GM21737 (cell line): ENCODE results near the gene UFSP2.

Source experiments
- ATAC-seq: cut with Tn5 transposase; IDR thresholded peaks from one replicate; pipeline ENCODE4 v1.9.1; 2021; ENCODE audit warnings: mild to moderate bottlenecking, moderate library complexity; ENCODE audit not compliant: unreplicated experiment

Gene UFSP2

GRCh38 chr4:185429660-185430059 lies 3.9 kb upstream of the UFSP2 start:
- ATAC-seq = no peak

- ATAC-seq = no peak
These were observed 1.4 kb upstream of the UFSP2 start for GRCh38 chr4:185426960-185427688.

- no peak for ATAC-seq
These were observed 688 bp downstream of the UFSP2 start for GRCh38 chr4:185424905-185425646.

- no peak for ATAC-seq
These were observed 4.2 kb downstream of the UFSP2 start for GRCh38 chr4:185421366-185422124.

GRCh38 chr4:185416955-185417354 lies 8.8 kb downstream of the UFSP2 start:
- no peak for ATAC-seq

GRCh38 chr4:185412412-185412811 lies 13.4 kb downstream of the UFSP2 start:
- ATAC-seq = no peak

GRCh38 chr4:185411849-185412248 lies 13.9 kb downstream of the UFSP2 start:
- no peak for ATAC-seq

GRCh38 chr4:185408432-185408831 lies 17.3 kb downstream of the UFSP2 start:
- ATAC-seq = no peak

- ATAC-seq = peak; percentile 47
These were observed 20.3 kb downstream of the UFSP2 start for GRCh38 chr4:185405296-185405999.

- no peak for ATAC-seq
These were observed 21.7 kb downstream of the UFSP2 start for GRCh38 chr4:185404031-185404430.

GRCh38 chr4:185399466-185399865 lies 26.3 kb downstream of the UFSP2 start:
- ATAC-seq = no peak

- ATAC-seq = no peak
These were observed 27.1 kb downstream of the UFSP2 start for GRCh38 chr4:185398618-185399017.

GRCh38 chr4:185396724-185397385 lies 28.9 kb downstream of the UFSP2 start, which contains the start of gene ANKRD37:
Gene ANKRD37 (plus strand): TSS chr4:185396841. CDS start chr4:185396924, 83 bp downstream.
- peak; percentile 0 for ATAC-seq

- ATAC-seq = peak; percentile 80
These were observed 29.6 kb downstream of the UFSP2 start for GRCh38 chr4:185395956-185396723.

- no peak for ATAC-seq
These were observed 30.4 kb downstream of the UFSP2 start, which contains the start of gene LRP2BP for GRCh38 chr4:185395238-185395955. Gene LRP2BP (minus strand): TSS chr4:185395924. CDS start chr4:185378186, 17,738 bp downstream.

- ATAC-seq = no peak
These were observed 31.1 kb downstream of the UFSP2 start for GRCh38 chr4:185394568-185395237.

GRCh38 chr4:185392156-185392555 lies 33.6 kb downstream of the UFSP2 start:
- ATAC-seq = no peak

GRCh38 chr4:185390941-185391340 lies 34.8 kb downstream of the UFSP2 start:
- no peak for ATAC-seq
